BJ (cell line): ENCODE measurements around the gene DUSP5. TPM values are rescaled to one million over a fixed set of nuclear protein-coding genes. Genes with fewer than 3 reads are reported as not detected.

ENCODE experiments used
- CTCF ChIA-PET: fragments of 350-600 bp; formaldehyde crosslinking; extraction: SDS; loops from one replicate; lab custom pipeline; 2021; ENCODE audit warnings: antibody characterized with exemption, inconsistent platforms; lab: Yijun Ruan, JAX
- POLR2A ChIA-PET: fragments of 300-600 bp; sonication (Branson Sonifier 250); formaldehyde crosslinking; extraction: SDS; loops from one replicate; lab custom pipeline; 2021; ENCODE audit warnings: antibody characterized with exemption; lab: Charles Lee
- DNase-seq: peaks from one replicate; pipeline ENCODE4 v3.0.0-alpha.2; 2011; ENCODE audit warnings: low read depth
- H3K27me3 ChIP-seq: 2 replicates; pipeline ENCODE4 v1.6.0; 2011; ENCODE audit warnings: low read length; ENCODE audit not compliant: control insufficient read depth, insufficient read depth
- H3K36me3 ChIP-seq: 2 replicates; pipeline ENCODE4 v1.5.1; 2011; ENCODE audit warnings: low read length; ENCODE audit not compliant: control insufficient read depth, insufficient read depth
- H3K4me3 ChIP-seq: 2 replicates; pipeline ENCODE4 v1.5.1; 2011; ENCODE audit warnings: low read depth, mild to moderate bottlenecking, control low read depth, low read length
- CTCF ChIP-seq: IDR thresholded peaks from 2 replicates; pipeline ENCODE4 v1.5.1; 2011; ENCODE audit warnings: low read depth, mild to moderate bottlenecking, control low read depth, inconsistent platforms, low read length, moderate library complexity; ENCODE audit not compliant: insufficient read depth
- polyA plus RNA-seq: library from polyadenylated mRNA; depleted of rRNA; stranded (reverse); fragments of >200 nt; gene quantifications from 2 replicates; pipeline ENCODE4 v1.2.3, GENCODE V29; 2011

Gene DUSP5
- polyA plus RNA-seq, 1 experiment, result 30.4 TPM

GRCh38 chr10:110535958-110536891 is 38.5 kb downstream of the DUSP5 start:
- no peaks in the 10 kb centered on the region for H3K36me3 ChIP-seq
- H3K4me3 ChIP-seq, result no peak overlapping the region
- peak; percentile 44 for TF ChIP-seq CTCF
- no peaks in the 10 kb centered on the region for H3K27me3 ChIP-seq
- ChIA-PET POLR2A (no interaction called here), CTCF (interaction anchor here (1.7 kb wide), 1 partner anchor 10 kb away, joined by 5 read pairs; no protein-coding TSS in a partner anchor)
- no peak for DNase-seq

GRCh38 chr10:110539091-110539490 is 41.4 kb downstream of the DUSP5 start:
- no peaks in the 10 kb centered on the region for H3K27me3 ChIP-seq
- ChIA-PET POLR2A (no interaction called here), CTCF (interaction anchor here (1.0 kb wide), 1 partner anchor 10 kb away, joined by 4 read pairs; no protein-coding TSS in a partner anchor)
- DNase-seq, result no peak
- H3K4me3 ChIP-seq, result no peak overlapping the region
- no peaks in the 10 kb centered on the region for H3K36me3 ChIP-seq
- no peak for TF ChIP-seq CTCF

- Histone ChIP-seq H3K4me3 (no peak overlapping the region), H3K27me3 (no peaks in the 10 kb centered on the region), H3K36me3 (no peaks in the 10 kb centered on the region)
- no peak for TF ChIP-seq CTCF
- ChIA-PET POLR2A (no interaction called here), CTCF (interaction anchor here (1.0 kb wide), 2 partner anchors 9 to 226 kb away, joined by 3 to 4 read pairs; no protein-coding TSS in a partner anchor)
- DNase-seq, result no peak
Observed at GRCh38 chr10:110540031-110540430, 42.3 kb downstream of the DUSP5 start.

GRCh38 chr10:110544958-110545537 is 47.3 kb downstream of the DUSP5 start:
- DNase-seq, result no peak
- no peaks in the 10 kb centered on the region for H3K36me3 ChIP-seq
- H3K4me3 ChIP-seq, result no peak overlapping the region
- POLR2A ChIA-PET, result interaction anchor here (0.7 kb wide), 1 partner anchor 149 kb away, joined by 3 read pairs; no protein-coding TSS in a partner anchor
- CTCF ChIA-PET, result interaction anchor here (1.2 to 10.4 kb wide), 6 partner anchors 8 to 238 kb away, joined by 3 to 116 read pairs (median 6); partner anchors contain the start of gene SMNDC1
- H3K27me3 ChIP-seq, result no peaks in the 10 kb centered on the region
- no peak for TF ChIP-seq CTCF

GRCh38 chr10:110546077-110546476 is 48.4 kb downstream of the DUSP5 start:
- ChIA-PET CTCF (interaction anchor here (1.0 to 10.4 kb wide), 14 partner anchors 9 to 239 kb away, joined by 3 to 116 read pairs (median 5); partner anchors contain the start of genes DUSP5 and SMNDC1), POLR2A (no interaction called here)
- no peak for TF ChIP-seq CTCF
- DNase-seq, result no peak
- H3K4me3 ChIP-seq, result no peak overlapping the region
- 0 out of 2 replicates have a peak, but pooled peaks cover 1% of the 10 kb centered on the region for H3K27me3 ChIP-seq
- H3K36me3 ChIP-seq, result no peaks in the 10 kb centered on the region
